ENCODE measurements around the gene ATF5.

The ATF5 gene

GRCh38 chr19:49981603-49982593 is 52.9 kb downstream of the ATF5 start:
- DNase-seq: peak; percentile 37
